HG02763 (cell line): ENCODE measurements around the gene NME7.
"Not testable (repeated sequence)": the region's sequence is repeated elsewhere in the genome, so short reads cannot be mapped to it uniquely, and the experiment has no call there.

Source experiments
- ATAC-seq: cut with Tn5 transposase; IDR thresholded peaks from one replicate; pipeline ENCODE4 v1.9.1; 2021; ENCODE audit warnings: mild to moderate bottlenecking, moderate library complexity; ENCODE audit not compliant: unreplicated experiment

The NME7 gene

GRCh38 chr1:169367686-169368405 lies at the start of gene NME7, which contains the start of gene BLZF1:
NME7 (minus strand) TSS chr1:169367797; CDS start chr1:169367710, 87 bp downstream.
BLZF1 (plus strand) TSS chr1:169368195; CDS start chr1:169369523, 1,328 bp downstream.
- peak; percentile 96 for ATAC-seq

- ATAC-seq, result no peak
Observed at GRCh38 chr1:169414952-169415351, 47.4 kb upstream of the NME7 start.

- ATAC-seq, result not testable (repeated sequence)
Observed at GRCh38 chr1:169408340-169408739, 40.7 kb upstream of the NME7 start.

GRCh38 chr1:169402578-169402977 lies 35.0 kb upstream of the NME7 start:
- not testable (repeated sequence) for ATAC-seq

- no peak for ATAC-seq
Observed at GRCh38 chr1:169395955-169396354, 28.4 kb upstream of the NME7 start.

GRCh38 chr1:169392406-169392805 lies 24.8 kb upstream of the NME7 start:
- ATAC-seq, result no peak

- no peak for ATAC-seq
Observed at GRCh38 chr1:169390303-169390702, 22.7 kb upstream of the NME7 start.

GRCh38 chr1:169387399-169387798 lies 19.8 kb upstream of the NME7 start:
- ATAC-seq, result no peak

- no peak for ATAC-seq
Observed at GRCh38 chr1:169383449-169383848, 15.9 kb upstream of the NME7 start.

GRCh38 chr1:169381162-169381561 lies 13.6 kb upstream of the NME7 start:
- no peak for ATAC-seq

GRCh38 chr1:169371404-169371803 lies 3.8 kb upstream of the NME7 start:
- no peak for ATAC-seq

- ATAC-seq, result no peak
Observed at GRCh38 chr1:169368406-169368769, 791 bp upstream of the NME7 start.

GRCh38 chr1:169367096-169367685 lies 406 bp downstream of the NME7 start:
- no peak for ATAC-seq

- no peak for ATAC-seq
Observed at GRCh38 chr1:169364948-169365347, 2.6 kb downstream of the NME7 start.

GRCh38 chr1:169363046-169363730 lies 4.4 kb downstream of the NME7 start:
- no peak for ATAC-seq

- ATAC-seq, result no peak
Observed at GRCh38 chr1:169361281-169361680, 6.3 kb downstream of the NME7 start.

- ATAC-seq, result no peak
Observed at GRCh38 chr1:169360415-169360814, 7.2 kb downstream of the NME7 start.

- no peak for ATAC-seq
Observed at GRCh38 chr1:169348383-169349036, 19.1 kb downstream of the NME7 start.

GRCh38 chr1:169347688-169348382 lies 19.8 kb downstream of the NME7 start:
- ATAC-seq, result no peak

GRCh38 chr1:169346036-169346589 lies 21.5 kb downstream of the NME7 start:
- ATAC-seq, result no peak

GRCh38 chr1:169345511-169345910 lies 22.1 kb downstream of the NME7 start:
- no peak for ATAC-seq
